Measurements from ENCODE around the gene ITLN2. TPM values are rescaled to one million over a fixed set of nuclear protein-coding genes. Genes with fewer than 3 reads are reported as not detected.

Gene ITLN2
- polyA plus RNA-seq, 1 donor (not counting 4 experiments of a cell fraction or from before 2014, with no cell fraction given), result 0.22 TPM

DNA sequence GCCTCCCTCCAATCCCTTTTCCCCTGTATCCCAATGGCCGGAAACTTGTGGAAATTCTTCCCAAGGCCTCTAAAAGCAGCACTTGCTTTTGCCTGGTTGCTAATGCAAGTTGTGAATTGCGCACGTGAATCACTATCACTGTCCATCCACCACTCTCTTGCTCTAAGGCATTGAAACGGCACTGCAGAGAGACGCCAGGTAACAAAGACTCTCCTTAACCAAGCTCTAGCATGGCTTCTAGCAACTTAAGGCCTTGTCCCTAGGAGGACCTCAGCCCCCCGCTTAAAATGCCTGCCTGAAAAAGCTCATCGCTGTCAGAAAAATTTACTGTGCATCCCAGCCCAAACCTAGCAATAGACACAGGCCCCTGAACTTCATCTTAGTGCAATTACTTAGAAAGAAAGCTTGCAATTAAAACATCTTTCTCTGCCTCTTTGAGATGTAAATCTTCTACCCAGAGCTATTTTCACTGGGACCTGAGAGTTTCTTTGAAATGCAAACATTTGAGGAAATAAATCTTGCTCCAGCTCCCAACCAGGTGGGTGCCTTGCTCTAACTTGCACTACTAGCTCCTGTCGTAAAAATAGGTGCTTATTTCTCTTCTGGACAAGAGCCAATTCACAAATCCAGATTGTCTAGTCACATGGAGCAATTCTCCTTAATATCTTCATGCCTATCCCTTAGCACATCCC, 32.9 kb upstream of the ITLN2 start:
- H3K27me3 ChIP-seq (ENCODE audit: control insufficient read depth, extremely low read depth, insufficient read depth, low read length), result peaks cover under 1% of the 10 kb centered on the region
- H3K36me3 ChIP-seq (ENCODE audit: control insufficient read depth in 2 of 2, extremely low read depth in 1 of 2, insufficient read depth in 2 of 2, low read length in 2 of 2), result no peaks in the 10 kb centered on the region
- peaks cover 4% of the 10 kb centered on the region for H3K4me1 ChIP-seq (ENCODE audit: control insufficient read depth, extremely low read depth, insufficient read depth, low read length)
- no peaks in the 10 kb centered on the region for H4K20me1 ChIP-seq (ENCODE audit: control insufficient read depth, extremely low read depth, insufficient read depth, low read length)
- no peak overlapping the region for H3K4me3 ChIP-seq (ENCODE audit: control insufficient read depth in 2 of 3, extremely low read depth in 1 of 3, insufficient read depth in 2 of 3, low read depth in 1 of 3, low read length in 3 of 3)
- no peak overlapping the region for H3K27ac ChIP-seq (ENCODE audit: control insufficient read depth, insufficient read depth, low read length)
- no peak overlapping the region for H3K4me2 ChIP-seq (ENCODE audit: control insufficient read depth, extremely low read depth, insufficient read depth, low read depth, low read length)
- no peak overlapping the region for H2AFZ ChIP-seq (ENCODE audit: control insufficient read depth, low read length)
- no peaks in the 10 kb centered on the region for H3K9me3 ChIP-seq (ENCODE audit: control insufficient read depth, low read depth, low read length)
- no peak for DNase-seq (ENCODE audit: low read depth, low spot score)
- H3K9me1 ChIP-seq (ENCODE audit: control insufficient read depth, extremely low read depth, insufficient read depth, low read length), result no peaks in the 10 kb centered on the region
- no peak overlapping the region for H3K9ac ChIP-seq (ENCODE audit: control insufficient read depth, extremely low read depth, insufficient read depth, low read length)
- H3K79me2 ChIP-seq (ENCODE audit: control insufficient read depth, insufficient read depth, low read length), result no peaks in the 10 kb centered on the region
- TF ChIP-seq EZH2 (IDR thresholded peaks at IDR 0.05; ENCODE audit: low read length) (no peak), CTCF (optimal IDR thresholded peaks at IDR 0.05 in 1 of 3, IDR thresholded peaks at IDR 0.05 in 1 of 3, conservative IDR thresholded peaks at IDR 0.05 in 1 of 3; ENCODE audit: extremely low read depth in 1 of 3, insufficient read depth in 2 of 3, low read length in 3 of 3) (no peak)
- dilution Hi-C loops (cut with MboI; ENCODE audit: extremely low pct_ligation_motif_present, low sequenced_read_pairs), result no loop called here
- no peak for FAIRE-seq

GRCh38 chr1:160985723-160986122, 31.1 kb upstream of the ITLN2 start:
- Histone ChIP-seq H3K9me1 (ENCODE audit: control insufficient read depth, extremely low read depth, insufficient read depth, low read length) (no peaks in the 10 kb centered on the region), H3K4me3 (ENCODE audit: control insufficient read depth in 2 of 3, extremely low read depth in 1 of 3, insufficient read depth in 2 of 3, low read depth in 1 of 3, low read length in 3 of 3) (no peak overlapping the region), H3K9ac (ENCODE audit: control insufficient read depth, extremely low read depth, insufficient read depth, low read length) (no peak overlapping the region), H2AFZ (ENCODE audit: control insufficient read depth, low read length) (no peak overlapping the region), H3K27ac (ENCODE audit: control insufficient read depth, insufficient read depth, low read length) (no peak overlapping the region), H3K36me3 (ENCODE audit: control insufficient read depth in 2 of 2, extremely low read depth in 1 of 2, insufficient read depth in 2 of 2, low read length in 2 of 2) (no peaks in the 10 kb centered on the region), H4K20me1 (ENCODE audit: control insufficient read depth, extremely low read depth, insufficient read depth, low read length) (no peaks in the 10 kb centered on the region), H3K9me3 (ENCODE audit: control insufficient read depth, low read depth, low read length) (no peaks in the 10 kb centered on the region), H3K4me2 (ENCODE audit: control insufficient read depth, extremely low read depth, insufficient read depth, low read depth, low read length) (no peak overlapping the region), H3K79me2 (ENCODE audit: control insufficient read depth, insufficient read depth, low read length) (no peaks in the 10 kb centered on the region), H3K27me3 (ENCODE audit: control insufficient read depth, extremely low read depth, insufficient read depth, low read length) (peaks cover 15% of the 10 kb centered on the region), H3K4me1 (ENCODE audit: control insufficient read depth, extremely low read depth, insufficient read depth, low read length) (peaks cover 4% of the 10 kb centered on the region)
- DNase-seq (ENCODE audit: low read depth, low spot score) (no peak), FAIRE-seq (no peak)
- TF ChIP-seq EZH2 (IDR thresholded peaks at IDR 0.05; ENCODE audit: low read length) (no peak), CTCF (optimal IDR thresholded peaks at IDR 0.05 in 1 of 3, IDR thresholded peaks at IDR 0.05 in 1 of 3, conservative IDR thresholded peaks at IDR 0.05 in 1 of 3; ENCODE audit: extremely low read depth in 1 of 3, insufficient read depth in 2 of 3, low read length in 3 of 3) (no peak)
- dilution Hi-C loops (cut with MboI; ENCODE audit: extremely low pct_ligation_motif_present, low sequenced_read_pairs), result no loop called here

Data from keratinocyte (primary cell).